Osteoblast (primary cell): Measurements from ENCODE around the gene CD99L2. TPM values are rescaled to one million over a fixed set of nuclear protein-coding genes. Genes with fewer than 3 reads are reported as not detected.

Experiments
- DNase-seq: peaks from one replicate; pipeline ENCODE4 v3.0.0; 2011; ENCODE audit warnings: low spot score, mixed read lengths; ENCODE audit not compliant: insufficient read length; ENCODE audit errors: missing footprints
- H2AFZ ChIP-seq: 2 replicates; pipeline ENCODE4 v1.6.0; 2011; ENCODE audit warnings: mild to moderate bottlenecking, low read length
- H3K27ac ChIP-seq: 2 replicates; pipeline ENCODE4 v1.5.1; 2011; ENCODE audit warnings: mild to moderate bottlenecking, low read depth, low read length, moderate library complexity
- H3K27me3 ChIP-seq: 2 replicates; pipeline ENCODE4 v1.6.0; 2012; ENCODE audit warnings: mild to moderate bottlenecking, control low read depth, inconsistent platforms, low read length, moderate library complexity; ENCODE audit not compliant: insufficient read depth
- H3K36me3 ChIP-seq: 2 replicates; pipeline ENCODE4 v1.5.1; 2011; ENCODE audit warnings: mild to moderate bottlenecking, low read length, control low read depth, moderate library complexity; ENCODE audit not compliant: insufficient read depth
- H3K4me1 ChIP-seq: 2 replicates; pipeline ENCODE4 v1.5.1; 2011; ENCODE audit warnings: mild to moderate bottlenecking, low read length, control low read depth, moderate library complexity; ENCODE audit not compliant: insufficient read depth
- H3K4me2 ChIP-seq: 2 replicates; pipeline ENCODE4 v1.6.0; 2011; ENCODE audit warnings: mild to moderate bottlenecking, low read length; ENCODE audit not compliant: insufficient read depth
- H3K4me3 ChIP-seq: fragments of 200-600 bp; sonication (generic); 3 replicates; pipeline ENCODE4 v1.5.1; 2012; ENCODE audit warnings: mild to moderate bottlenecking, low read length, inconsistent platforms; ENCODE audit not compliant: insufficient read depth
- H3K79me2 ChIP-seq: 2 replicates; pipeline ENCODE4 v1.6.0; 2012; ENCODE audit warnings: mild to moderate bottlenecking, low read length, control low read depth, inconsistent platforms; ENCODE audit not compliant: insufficient read depth
- H3K9me3 ChIP-seq: 2 replicates; pipeline ENCODE4 v1.5.1; 2011; ENCODE audit warnings: low read depth, low read length, control low read depth
- H4K20me1 ChIP-seq: 2 replicates; pipeline ENCODE4 v1.6.0; 2012; ENCODE audit warnings: mild to moderate bottlenecking, low read length, control low read depth; ENCODE audit not compliant: insufficient read depth
- CTCF ChIP-seq: IDR thresholded peaks from 2 replicates; pipeline ENCODE4 v1.5.1; 2011; ENCODE audit warnings: mild to moderate bottlenecking, low read depth, low read length, moderate library complexity; ENCODE audit errors: extremely low read depth
- total RNA-seq: library from RNA; depleted of rRNA; stranded (reverse); fragments of >200 nt; gene quantifications from 2 replicates; pipeline ENCODE4 v1.2.3, GENCODE V29; 2012

Gene CD99L2
- total RNA-seq, 1 donor, result 85.0 TPM

GRCh38 chrX:150777328-150777992 lies 121.0 kb downstream of the CD99L2 start:
- TF ChIP-seq CTCF, result no peak
- no peaks in the 10 kb centered on the region for H3K9me3 ChIP-seq
- no peak overlapping the region for H3K27ac ChIP-seq
- DNase-seq, result no peak
- no peaks in the 10 kb centered on the region for H3K27me3 ChIP-seq
- H3K4me3 ChIP-seq, result no peak overlapping the region
- H3K4me1 ChIP-seq, result no peaks in the 10 kb centered on the region
- no peaks in the 10 kb centered on the region for H3K36me3 ChIP-seq
- H4K20me1 ChIP-seq, result no peaks in the 10 kb centered on the region
- no peaks in the 10 kb centered on the region for H3K79me2 ChIP-seq
- no peak overlapping the region for H2AFZ ChIP-seq
- H3K4me2 ChIP-seq, result no peak overlapping the region

- Histone ChIP-seq H3K4me1 (no peaks in the 10 kb centered on the region), H3K27me3 (no peaks in the 10 kb centered on the region), H3K27ac (no peak overlapping the region), H3K4me2 (no peak overlapping the region), H3K79me2 (no peaks in the 10 kb centered on the region), H2AFZ (no peak overlapping the region), H3K36me3 (no peaks in the 10 kb centered on the region), H3K9me3 (no peaks in the 10 kb centered on the region), H3K4me3 (no peak overlapping the region), H4K20me1 (no peaks in the 10 kb centered on the region)
- DNase-seq, result no peak
- no peak for TF ChIP-seq CTCF
Measured at GRCh38 chrX:150775569-150776350, 122.7 kb downstream of the CD99L2 start.

- H3K4me3 ChIP-seq, result no peak overlapping the region
- no peaks in the 10 kb centered on the region for H3K27me3 ChIP-seq
- no peaks in the 10 kb centered on the region for H4K20me1 ChIP-seq
Measured at GRCh38 chrX:150774798-150775568, 123.5 kb downstream of the CD99L2 start.

More at GRCh38 chrX:150774798-150775568, 123.5 kb downstream of the CD99L2 start:
- DNase-seq, result peak; percentile 36
- H3K36me3 ChIP-seq, result no peaks in the 10 kb centered on the region
- no peaks in the 10 kb centered on the region for H3K79me2 ChIP-seq
- no peak overlapping the region for H3K27ac ChIP-seq
- H3K9me3 ChIP-seq, result no peaks in the 10 kb centered on the region
- H3K4me2 ChIP-seq, result no peak overlapping the region
- TF ChIP-seq CTCF, result no peak
- no peaks in the 10 kb centered on the region for H3K4me1 ChIP-seq
- no peak overlapping the region for H2AFZ ChIP-seq
